Measurements from ENCODE around the gene PTPN14.

Gene PTPN14

GRCh38 chr1:214354440-214355148, 196.8 kb downstream of the PTPN14 start:
- H3K27me3 ChIP-seq (ENCODE audit: insufficient read depth, poor library complexity, severe bottlenecking): no peaks in the 10 kb centered on the region
- H3K27ac ChIP-seq (replicated peaks): no peak overlapping the region
- no peak for TF ChIP-seq GABPA (IDR thresholded peaks at IDR 0.05; ENCODE audit: low read depth)
- TF ChIP-seq CTCF (IDR thresholded peaks at IDR 0.05; ENCODE audit: insufficient read depth, low read length): no peak
- no peak for TF ChIP-seq POLR2AphosphoS5 (IDR thresholded peaks at IDR 0.05; ENCODE audit: low read depth)
- no peak for TF ChIP-seq REST (IDR thresholded peaks at IDR 0.05; ENCODE audit: insufficient replicate concordance, low read depth)
- no peak for TF ChIP-seq SPI1 (IDR thresholded peaks at IDR 0.05; ENCODE audit: borderline replicate concordance, low read depth)
- no peak overlapping the region for H3K4me3 ChIP-seq (replicated peaks; ENCODE audit: insufficient read depth, low read length)
- no peak for DNase-seq (ENCODE audit: low read depth in 1 of 2, low spot score in 1 of 2)

GRCh38 chr1:214352838-214353237, 198.6 kb downstream of the PTPN14 start:
- Histone ChIP-seq H3K27ac (replicated peaks) (no peak overlapping the region), H3K27me3 (ENCODE audit: insufficient read depth, poor library complexity, severe bottlenecking) (no peaks in the 10 kb centered on the region), H3K4me3 (replicated peaks; ENCODE audit: insufficient read depth, low read length) (no peak overlapping the region)
- DNase-seq (ENCODE audit: low read depth in 1 of 2, low spot score in 1 of 2): no peak
- TF ChIP-seq POLR2AphosphoS5 (IDR thresholded peaks at IDR 0.05; ENCODE audit: low read depth) (no peak), CTCF (IDR thresholded peaks at IDR 0.05; ENCODE audit: insufficient read depth, low read length) (no peak), SPI1 (IDR thresholded peaks at IDR 0.05; ENCODE audit: borderline replicate concordance, low read depth) (no peak), REST (IDR thresholded peaks at IDR 0.05; ENCODE audit: insufficient replicate concordance, low read depth) (no peak), GABPA (IDR thresholded peaks at IDR 0.05; ENCODE audit: low read depth) (no peak)

- TF ChIP-seq SPI1 (IDR thresholded peaks at IDR 0.05; ENCODE audit: borderline replicate concordance, low read depth): no peak
- no peak for TF ChIP-seq REST (IDR thresholded peaks at IDR 0.05; ENCODE audit: insufficient replicate concordance, low read depth)
- TF ChIP-seq POLR2AphosphoS5 (IDR thresholded peaks at IDR 0.05; ENCODE audit: low read depth): no peak
- no peak for TF ChIP-seq CTCF (IDR thresholded peaks at IDR 0.05; ENCODE audit: insufficient read depth, low read length)
- TF ChIP-seq GABPA (IDR thresholded peaks at IDR 0.05; ENCODE audit: low read depth): no peak
- H3K27me3 ChIP-seq (ENCODE audit: insufficient read depth, poor library complexity, severe bottlenecking): no peaks in the 10 kb centered on the region
- DNase-seq (ENCODE audit: low read depth in 1 of 2, low spot score in 1 of 2): no peak
Measured at GRCh38 chr1:214351551-214352277, 199.7 kb downstream of the PTPN14 start.

More at GRCh38 chr1:214351551-214352277, 199.7 kb downstream of the PTPN14 start:
- Histone ChIP-seq H3K27ac (replicated peaks) (no peak overlapping the region), H3K4me3 (replicated peaks; ENCODE audit: insufficient read depth, low read length) (no peak overlapping the region)
